Measurements from ENCODE around the gene BLVRB.

GRCh38 chr19:40458597-40458974 lies 7.0 kb downstream of the BLVRB start:
- TF ChIP-seq CTCF (IDR thresholded peaks at IDR 0.05; ENCODE audit: control extremely low read depth in 1 of 3, insufficient read depth in 1 of 3, low read depth in 1 of 3, low read length in 3 of 3) = no peak
- TF ChIP-seq CREB1 (IDR thresholded peaks at IDR 0.05) = no peak
- no peak for TF ChIP-seq POLR2AphosphoS5 (IDR thresholded peaks at IDR 0.05; ENCODE audit: low read depth, low read length)
- TF ChIP-seq ATF3 (IDR thresholded peaks at IDR 0.05; ENCODE audit: insufficient read depth, low read depth, low read length) = no peak
- TF ChIP-seq TCF12 (IDR thresholded peaks at IDR 0.05; ENCODE audit: low read depth, low read length) = no peak
- no peak for TF ChIP-seq SP1 (IDR thresholded peaks at IDR 0.05; ENCODE audit: low read depth, low read length)
- TF ChIP-seq EZH2 (IDR thresholded peaks at IDR 0.05; ENCODE audit: low read depth, low read length, severe bottlenecking) = no peak
- no peak for TF ChIP-seq EP300 (IDR thresholded peaks at IDR 0.05; ENCODE audit: borderline replicate concordance in 1 of 2, low read depth in 2 of 2, low read length in 2 of 2)
- TF ChIP-seq ZNF274 (IDR thresholded peaks at IDR 0.05; ENCODE audit: borderline replicate concordance, extremely low read depth, low read length) = no peak
- no peak for TF ChIP-seq POLR2A (IDR thresholded peaks at IDR 0.05; ENCODE audit: control extremely low read depth in 1 of 2, low read depth in 2 of 2, low read length in 2 of 2)
- TF ChIP-seq CHD1 (IDR thresholded peaks at IDR 0.05; ENCODE audit: low read depth, low read length) = no peak
- no peak for TF ChIP-seq TAF7 (optimal IDR thresholded peaks at IDR 0.05; ENCODE audit: borderline replicate concordance, low read depth, low read length)
- TF ChIP-seq GTF2F1 (IDR thresholded peaks at IDR 0.05; ENCODE audit: borderline replicate concordance, low read depth, low read length) = no peak
- no peak for TF ChIP-seq USF2 (IDR thresholded peaks at IDR 0.05; ENCODE audit: low read length)

Data from H1 (cell line).